Measurements from ENCODE around the gene PIK3CA. TPM values are rescaled to one million over a fixed set of nuclear protein-coding genes. Genes with fewer than 3 reads are reported as not detected.
"Not testable (repeated sequence)": the region's sequence is repeated elsewhere in the genome, so short reads cannot be mapped to it uniquely, and the experiment has no call there.

PIK3CA gene
- total RNA-seq, 4 donors from 2014 or later: 33.7 to 47.5 (median 36.0) TPM

GRCh38 chr3:179266701-179267211, 118.6 kb downstream of the PIK3CA start:
- Histone ChIP-seq H3K27ac (replicated peaks in 1 of 4) (no peak overlapping the region), H3K36me3 (no peaks in the 10 kb centered on the region), H3K4me3 (peak overlapping the region in 1 of 4 donors; percentile 28), H3K9me3 (no peaks in the 10 kb centered on the region), H3K4me1 (peaks cover 0 to 8% (median 4%) of the 10 kb centered on the region in 4 donors), H3K27me3 (no peaks in the 10 kb centered on the region)
- WGBS: 74% methylated on average over 16 of the region's 21 CpGs
- TF ChIP-seq POLR2AphosphoS5 (IDR thresholded peaks at IDR 0.05) (peak; percentile 9 to 21), EP300 (IDR thresholded peaks at IDR 0.05) (no peak), CTCF (IDR thresholded peaks at IDR 0.05) (no peak), POLR2A (IDR thresholded peaks at IDR 0.05; ENCODE audit: low read depth) (no peak)
- DNase-seq (ENCODE audit: extremely low spot score): peak; percentile 79
- intact Hi-C loops (cut with DNase I): no loop called here

GRCh38 chr3:179268400-179269051, 120.4 kb downstream of the PIK3CA start:
- Histone ChIP-seq H3K27me3 (no peaks in the 10 kb centered on the region), H3K4me1 (peaks cover 0 to 6% (median 3%) of the 10 kb centered on the region in 4 donors), H3K4me3 (no peak overlapping the region), H3K36me3 (no peaks in the 10 kb centered on the region), H3K27ac (replicated peaks in 1 of 4) (no peak overlapping the region), H3K9me3 (no peaks in the 10 kb centered on the region)
- TF ChIP-seq CTCF (IDR thresholded peaks at IDR 0.05) (no peak), POLR2A (IDR thresholded peaks at IDR 0.05; ENCODE audit: low read depth) (no peak), EP300 (IDR thresholded peaks at IDR 0.05) (no peak), POLR2AphosphoS5 (IDR thresholded peaks at IDR 0.05) (no peak)
- intact Hi-C loops (cut with DNase I): no loop called here
- DNase-seq (ENCODE audit: extremely low spot score): no peak
- 51% methylated on average over 4 of the region's 4 CpGs for WGBS

- no peak for DNase-seq (ENCODE audit: extremely low spot score)
- H3K9me3 ChIP-seq: no peaks in the 10 kb centered on the region
- intact Hi-C loops (cut with DNase I): no loop called here
- no peak for TF ChIP-seq POLR2AphosphoS5 (IDR thresholded peaks at IDR 0.05)
- TF ChIP-seq CTCF (IDR thresholded peaks at IDR 0.05): no peak
- no peak for TF ChIP-seq EP300 (IDR thresholded peaks at IDR 0.05)
- no peak for TF ChIP-seq POLR2A (IDR thresholded peaks at IDR 0.05; ENCODE audit: low read depth)
- H3K36me3 ChIP-seq: no peaks in the 10 kb centered on the region
- 79% methylated on average over 4 of the region's 4 CpGs for WGBS
- H3K4me3 ChIP-seq: no peak overlapping the region
- no peak overlapping the region for H3K27ac ChIP-seq (replicated peaks in 1 of 4)
- H3K4me1 ChIP-seq: peaks cover 0 to 5% (median 2%) of the 10 kb centered on the region in 4 donors
- no peaks in the 10 kb centered on the region for H3K27me3 ChIP-seq
Observed at GRCh38 chr3:179269152-179269707, 121.1 kb downstream of the PIK3CA start.

- Histone ChIP-seq H3K9me3 (no peaks in the 10 kb centered on the region), H3K27ac (replicated peaks in 1 of 4) (no peak overlapping the region), H3K4me3 (no peak overlapping the region), H3K4me1 (no peaks in the 10 kb centered on the region), H3K36me3 (no peaks in the 10 kb centered on the region), H3K27me3 (no peaks in the 10 kb centered on the region)
- TF ChIP-seq CTCF (IDR thresholded peaks at IDR 0.05) (peak; percentile 20 to 36 (median 26)), EP300 (IDR thresholded peaks at IDR 0.05) (no peak)
- no peak for DNase-seq (ENCODE audit: extremely low spot score)
- intact Hi-C loops (cut with DNase I): no loop called here
- 92% methylated on average over 3 of the region's 3 CpGs for WGBS
Observed at GRCh38 chr3:179272385-179272784, 124.2 kb downstream of the PIK3CA start.

- H3K27ac ChIP-seq (replicated peaks in 1 of 4); H3K36me3 ChIP-seq; H3K27me3 ChIP-seq; H3K9me3 ChIP-seq; H3K4me1 ChIP-seq; DNase-seq (ENCODE audit: extremely low spot score); intact Hi-C loops (cut with DNase I); H3K4me3 ChIP-seq: not testable (repeated sequence)
- WGBS: 95% methylated on average over 2 of the region's 2 CpGs
Observed at GRCh38 chr3:179274434-179274833, 126.3 kb downstream of the PIK3CA start.
